Activated CD8-positive, alpha-beta memory T cell treated with anti-CD3 and anti-CD28 coated beads for 24 hours (primary cell): ENCODE results near the gene ERICH4.
"Not testable (repeated sequence)": the region's sequence is repeated elsewhere in the genome, so short reads cannot be mapped to it uniquely, and the experiment has no call there.

Experiments used
- DNase-seq: peaks from one replicate; pipeline ENCODE4 v3.0.0-alpha.2; 2020

ERICH4 gene

GRCh38 chr19:41435936-41436673 is 6.9 kb upstream of the ERICH4 start:
- no peak for DNase-seq

- no peak for DNase-seq
Measured at GRCh38 chr19:41436674-41436951, 6.3 kb upstream of the ERICH4 start.

- DNase-seq: no peak
Measured at GRCh38 chr19:41437944-41438574, 4.9 kb upstream of the ERICH4 start.

- peak; percentile 96 for DNase-seq
Measured at GRCh38 chr19:41439441-41440222, 3.3 kb upstream of the ERICH4 start, which contains the start of gene DMAC2. TSS of gene DMAC2 (minus strand) at chr19:41439912. CDS start at chr19:41439899, 13 bp downstream.

- no peak for DNase-seq
Measured at GRCh38 chr19:41441321-41441945, 1.5 kb upstream of the ERICH4 start.

- DNase-seq: no peak
Measured at GRCh38 chr19:41443813-41444455, 978 bp downstream of the ERICH4 start.

- DNase-seq: peak; percentile 47
Measured at GRCh38 chr19:41445575-41445974, 2.6 kb downstream of the ERICH4 start.

- peak; percentile 41 for DNase-seq
Measured at GRCh38 chr19:41447732-41448332, 4.9 kb downstream of the ERICH4 start.

- DNase-seq: peak; percentile 93
Measured at GRCh38 chr19:41449079-41449864, 6.3 kb downstream of the ERICH4 start.

- no peak for DNase-seq
Measured at GRCh38 chr19:41449865-41450178, 6.9 kb downstream of the ERICH4 start.

GRCh38 chr19:41452584-41453275 is 9.8 kb downstream of the ERICH4 start:
- DNase-seq: no peak

GRCh38 chr19:41455936-41456335 is 13.0 kb downstream of the ERICH4 start:
- no peak for DNase-seq

GRCh38 chr19:41456342-41456918 is 13.5 kb downstream of the ERICH4 start:
- DNase-seq: no peak

- DNase-seq: no peak
Measured at GRCh38 chr19:41457241-41457640, 14.3 kb downstream of the ERICH4 start.

GRCh38 chr19:41462497-41462896 is 19.5 kb downstream of the ERICH4 start:
- DNase-seq: no peak

GRCh38 chr19:41463257-41464256 is 20.6 kb downstream of the ERICH4 start:
- DNase-seq: not testable (repeated sequence)

GRCh38 chr19:41476583-41476982 is 33.6 kb downstream of the ERICH4 start:
- no peak for DNase-seq

- DNase-seq: no peak
Measured at GRCh38 chr19:41478171-41478570, 35.2 kb downstream of the ERICH4 start.
